H1 (cell line): ENCODE measurements around the gene PARS2. TPM values are rescaled to one million over a fixed set of nuclear protein-coding genes. Genes with fewer than 3 reads are reported as not detected.

Experiments used
- CTCF ChIA-PET: fragments of 300-600 bp; sonication (Branson Sonifier 250); formaldehyde crosslinking; loops from one replicate; lab custom pipeline; 2021; ENCODE audit not compliant: partially characterized antibody; lab: Charles Lee
- POLR2A ChIA-PET: fragments of 300-600 bp; sonication (Branson Sonifier 250); formaldehyde crosslinking; loops from one replicate; lab custom pipeline; 2021; ENCODE audit warnings: inconsistent platforms; ENCODE audit not compliant: partially characterized antibody; lab: Charles Lee
- DNase-seq, 2 experiments: peaks; one replicate each; pipeline versions ENCODE4 v3.0.0 to v3.0.0-alpha.2; 2010 to 2022; ENCODE audit warnings: low spot score in 2 of 2, low read depth in 1 of 2, mixed read lengths in 1 of 2
- FAIRE-seq: peaks from 2 replicates; lab custom pipeline; 2011; peaks lifted over from hg19 to GRCh38; lab: Jason Lieb, UNC
- H2AFZ ChIP-seq: 2 replicates; pipeline ENCODE4 v1.8.1; 2012; ENCODE audit warnings: low read length, inconsistent platforms
- H2AK5ac ChIP-seq: 2 replicates; pipeline ENCODE4 v1.6.1; 2013; ENCODE audit warnings: low read depth, low read length
- H2BK120ac ChIP-seq: replicated peaks from 2 replicates; pipeline ENCODE3; 2013; ENCODE audit warnings: low read depth, low read length, inconsistent platforms
- H2BK12ac ChIP-seq: 2 replicates; pipeline ENCODE4 v1.6.1; 2013; ENCODE audit warnings: low read depth, low read length
- H2BK15ac ChIP-seq: 2 replicates; pipeline ENCODE4 v1.6.1; 2013; ENCODE audit warnings: low read length
- H2BK20ac ChIP-seq: 2 replicates; pipeline ENCODE4 v1.6.1; 2013; ENCODE audit warnings: low read length
- H2BK5ac ChIP-seq: 2 replicates; pipeline ENCODE4 v1.6.1; 2013; ENCODE audit warnings: low read depth, low read length
- H3K14ac ChIP-seq: 2 replicates; pipeline ENCODE4 v1.6.1; 2013; ENCODE audit warnings: inconsistent platforms; ENCODE audit not compliant: insufficient read length
- H3K18ac ChIP-seq: 2 replicates; pipeline ENCODE4 v1.6.1; 2013; ENCODE audit warnings: low read length; ENCODE audit errors: extremely low read depth
- H3K23ac ChIP-seq: 2 replicates; pipeline ENCODE4 v1.6.1; 2013; ENCODE audit warnings: inconsistent platforms; ENCODE audit not compliant: insufficient read length
- H3K23me2 ChIP-seq: 2 replicates; pipeline ENCODE4 v1.6.1; 2013; ENCODE audit warnings: low read depth, low read length
- H3K27ac ChIP-seq: 2 replicates; pipeline ENCODE4 v1.6.1; 2011; ENCODE audit warnings: low read depth, low read length, inconsistent platforms
- H3K27me3 ChIP-seq, 4 experiments: replicated peaks in 1 of 4; 1 replicate in 1 of 4; 2 replicates in 3 of 4; pipeline versions ENCODE4 v1.6.1 to v1.8.1; 2011 to 2013; ENCODE audit warnings: low read length in 3 of 4, mild to moderate bottlenecking in 3 of 4, inconsistent platforms in 2 of 4, mixed read lengths in 2 of 4, moderate library complexity in 1 of 4; ENCODE audit not compliant: control insufficient read depth in 3 of 4, insufficient read depth in 3 of 4; ENCODE audit errors: extremely low read depth in 1 of 4
- H3K36me3 ChIP-seq, 4 experiments: 2 replicates each; pipeline versions ENCODE4 v1.6.1 to v1.8.1; 2011 to 2013; ENCODE audit warnings: mild to moderate bottlenecking in 4 of 4, low read length in 3 of 4, moderate library complexity in 2 of 4, control low read depth in 1 of 4, inconsistent platforms in 1 of 4; ENCODE audit not compliant: insufficient read depth in 4 of 4, control insufficient read depth in 2 of 4
- H3K4ac ChIP-seq: replicated peaks from 2 replicates; pipeline ENCODE3; 2013; ENCODE audit warnings: low read length, low read depth, mixed read lengths, inconsistent platforms; ENCODE audit not compliant: insufficient read length
- H3K4me1 ChIP-seq, 4 experiments: replicated peaks in 1 of 4; 1 replicate in 1 of 4; 2 replicates in 3 of 4; pipeline versions ENCODE4 v1.6.1 to v1.8.1; 2011 to 2013; ENCODE audit warnings: low read length in 3 of 4, inconsistent platforms in 2 of 4, mixed read lengths in 1 of 4; ENCODE audit not compliant: insufficient read depth in 4 of 4, control insufficient read depth in 3 of 4
- H3K4me2 ChIP-seq, 2 experiments: 2 replicates each; pipeline versions ENCODE4 v1.6.1 to v1.8.1; 2011 to 2013; ENCODE audit warnings: low read depth in 2 of 2, low read length in 2 of 2, control low read depth in 1 of 2, inconsistent platforms in 1 of 2, mild to moderate bottlenecking in 1 of 2; ENCODE audit not compliant: insufficient read depth in 1 of 2
- H3K4me3 ChIP-seq, 4 experiments: fragments of 200-600, 300-600 bp in 1 of 4; sonication (generic), shearing (Covaris generic), sonication (Bioruptor Twin) in 1 of 4; 2 replicates each; pipeline versions ENCODE4 v1.5.1 to v1.8.1; 2011 to 2016; ENCODE audit warnings: low read length in 4 of 4, low read depth in 3 of 4, control low read depth in 2 of 4, inconsistent platforms in 2 of 4, mild to moderate bottlenecking in 2 of 4, mixed read lengths in 1 of 4, moderate library complexity in 1 of 4; ENCODE audit not compliant: insufficient read depth in 2 of 4; ENCODE audit errors: extremely low read depth in 1 of 4
- H3K56ac ChIP-seq: replicated peaks from 2 replicates; pipeline ENCODE3; 2013; ENCODE audit warnings: low read depth, mild to moderate bottlenecking, mixed read lengths, low read length, inconsistent platforms; ENCODE audit not compliant: insufficient read length
- H3K79me1 ChIP-seq: 2 replicates; pipeline ENCODE4 v1.6.1; 2013; ENCODE audit warnings: low read depth, low read length, control low read depth
- H3K79me2 ChIP-seq, 2 experiments: 2 replicates each; pipeline versions ENCODE4 v1.6.1 to v1.8.1; 2012 to 2013; ENCODE audit warnings: low read length in 2 of 2, mild to moderate bottlenecking in 2 of 2, inconsistent platforms in 1 of 2; ENCODE audit not compliant: insufficient read depth in 2 of 2, control insufficient read depth in 1 of 2
- H3K9ac ChIP-seq, 4 experiments: replicated peaks in 1 of 4; 1 replicate in 1 of 4; 2 replicates in 3 of 4; pipeline versions ENCODE4 v1.6.1 to v1.8.1; 2011 to 2013; ENCODE audit warnings: low read depth in 3 of 4, low read length in 3 of 4, control low read depth in 2 of 4, mild to moderate bottlenecking in 2 of 4, moderate library complexity in 2 of 4, inconsistent platforms in 1 of 4; ENCODE audit errors: extremely low read depth in 1 of 4
- H3K9me3 ChIP-seq, 2 experiments: 2 replicates each; pipeline versions ENCODE4 v1.6.1 to v1.8.1; 2012 to 2013; ENCODE audit warnings: mild to moderate bottlenecking in 2 of 2, moderate library complexity in 2 of 2, control low read depth in 1 of 2, inconsistent platforms in 1 of 2, low read depth in 1 of 2, low read length in 1 of 2, mixed read lengths in 1 of 2; ENCODE audit not compliant: insufficient read depth in 2 of 2
- H4K20me1 ChIP-seq, 2 experiments: replicated peaks in 1 of 2; 2 replicates each; pipeline versions ENCODE3 to v1.8.1; 2011 to 2013; ENCODE audit warnings: inconsistent platforms in 2 of 2, low read length in 2 of 2, mild to moderate bottlenecking in 1 of 2; ENCODE audit not compliant: insufficient read depth in 2 of 2, control insufficient read depth in 1 of 2
- H4K5ac ChIP-seq: 2 replicates; pipeline ENCODE4 v1.6.1; 2013; ENCODE audit warnings: low read length, low read depth, mixed read lengths, inconsistent platforms; ENCODE audit not compliant: insufficient read length
- H4K8ac ChIP-seq: 2 replicates; pipeline ENCODE4 v1.8.0; 2013; ENCODE audit warnings: mild to moderate bottlenecking, moderate library complexity, low read length, inconsistent platforms; ENCODE audit not compliant: insufficient read depth; ENCODE audit errors: extremely low read depth
- H4K91ac ChIP-seq: replicated peaks from 2 replicates; pipeline ENCODE3; 2013; ENCODE audit warnings: low read length, mixed read lengths, inconsistent platforms; ENCODE audit not compliant: insufficient read length
- BRCA1 ChIP-seq: IDR thresholded peaks from 2 replicates; pipeline ENCODE4 v1.6.1; 2012; ENCODE audit warnings: low read depth, low read length, improper control_type of control experiment
- CBX8 ChIP-seq: fragments of 300-800, 300-1000 bp; sonication (generic); IDR thresholded peaks from 2 replicates; pipeline ENCODE4 v1.7.1; 2016; ENCODE audit warnings: low read depth, low read length, borderline replicate concordance
- EGR1 ChIP-seq: IDR thresholded peaks from 2 replicates; pipeline ENCODE4 v1.6.1; 2011; ENCODE audit warnings: low read depth, low read length, borderline replicate concordance
- EP300 ChIP-seq, 2 experiments: IDR thresholded peaks; 1 replicate in 1 of 2; 2 replicates in 1 of 2; pipeline ENCODE4 v1.6.1; 2011 to 2012; ENCODE audit warnings: low read depth in 2 of 2, low read length in 2 of 2, mild to moderate bottlenecking in 2 of 2, borderline replicate concordance in 1 of 2, inconsistent platforms in 1 of 2, moderate library complexity in 1 of 2
- KDM5A ChIP-seq: fragments of 200-600 bp; IDR thresholded peaks from 2 replicates; pipeline ENCODE4 v1.7.1; 2012; ENCODE audit warnings: mild to moderate bottlenecking, low read length, inconsistent platforms, mixed read lengths
- PHF8 ChIP-seq: fragments of 200-600 bp; sonication (generic); conservative IDR thresholded peaks from 2 replicates; pipeline ENCODE4 v1.7.1; 2012; ENCODE audit warnings: low read depth, mild to moderate bottlenecking, inconsistent platforms, low read length, moderate library complexity
- RBBP5 ChIP-seq: IDR thresholded peaks from 2 replicates; pipeline ENCODE4 v1.7.1; 2012; ENCODE audit warnings: low read depth, mild to moderate bottlenecking, inconsistent platforms, low read length, moderate library complexity, borderline replicate concordance
- SIN3A ChIP-seq, 2 experiments: IDR thresholded peaks in 1 of 2; conservative IDR thresholded peaks in 1 of 2; 2 replicates each; pipeline ENCODE4 v1.6.1; 2011 to 2012; ENCODE audit warnings: low read length in 2 of 2, improper control_type of control experiment in 1 of 2, low read depth in 1 of 2, mild to moderate bottlenecking in 1 of 2
- SIRT6 ChIP-seq: IDR thresholded peaks from one replicate; pipeline ENCODE4 v1.7.1; 2012; ENCODE audit warnings: low read length, inconsistent platforms
- SIX5 ChIP-seq: IDR thresholded peaks from 2 replicates; pipeline ENCODE4 v1.6.1; 2011; ENCODE audit warnings: mild to moderate bottlenecking, low read depth, low read length
- TAF7 ChIP-seq: optimal IDR thresholded peaks from 2 replicates; pipeline ENCODE3; 2011; ENCODE audit warnings: low read depth, mild to moderate bottlenecking, inconsistent platforms, low read length, moderate library complexity, borderline replicate concordance
- TBP ChIP-seq: IDR thresholded peaks from 2 replicates; pipeline ENCODE4 v1.6.1; 2011; ENCODE audit warnings: low read depth, low read length, improper control_type of control experiment
- WGBS, 2 experiments: shearing (Covaris generic) in 1 of 2; methylation state at CpG; one replicate each; pipeline versions ENCODE4 v1.1.6 to v1.1.7; 2013 to 2015; ENCODE audit warnings: low lambda C conversion rate in 2 of 2, mixed read lengths in 2 of 2, inconsistent platforms in 1 of 2, low coverage in 1 of 2, missing lambda C conversion rate in 1 of 2; ENCODE audit not compliant: insufficient replicate concordance in 2 of 2, insufficient coverage in 1 of 2, insufficient read length in 1 of 2; ENCODE audit errors: extremely low coverage in 1 of 2, missing lambda C conversion rate in 1 of 2; 5-methylcytosine and 5-hydroxymethylcytosine counted together
- polyA plus RNA-seq, 7 experiments: library from polyadenylated mRNA; depleted of rRNA in 3 of 7; stranded (reverse) in 5 of 7; unstranded in 2 of 7; fragments of >200 nt in 5 of 7; fragments of 200-250 nt in 2 of 7; gene quantifications; 1 replicate in 5 of 7; 2 replicates in 1 of 7; 4 replicates in 1 of 7; pipeline versions ENCODE4 v1.2.1 to v1.2.3, GENCODE V29; 2011 to 2013; ENCODE audit warnings: missing spikeins in 2 of 7, mixed read lengths in 2 of 7
- total RNA-seq: library from RNA; stranded (reverse); fragmentation: NEBNext Ultra II Directional; extraction: Animal tissue kit (Norgen Biotek cat#: 25700); gene quantifications from 2 replicates; pipeline ENCODE4 v1.2.1, GENCODE V29; 2021
- TF ChIP-seq, protein P1 (sequence below): IDR thresholded peaks from 2 replicates; pipeline ENCODE4 v1.6.1; 2011; ENCODE audit warnings: low read length, improper control_type of control experiment

Gene PARS2
- total and polyA plus RNA-seq, 2 of the 8 experiments (the other 6 are each of a cell fraction or from before 2014, with no cell fraction given), result 8.9 to 10.0 TPM

DNA sequence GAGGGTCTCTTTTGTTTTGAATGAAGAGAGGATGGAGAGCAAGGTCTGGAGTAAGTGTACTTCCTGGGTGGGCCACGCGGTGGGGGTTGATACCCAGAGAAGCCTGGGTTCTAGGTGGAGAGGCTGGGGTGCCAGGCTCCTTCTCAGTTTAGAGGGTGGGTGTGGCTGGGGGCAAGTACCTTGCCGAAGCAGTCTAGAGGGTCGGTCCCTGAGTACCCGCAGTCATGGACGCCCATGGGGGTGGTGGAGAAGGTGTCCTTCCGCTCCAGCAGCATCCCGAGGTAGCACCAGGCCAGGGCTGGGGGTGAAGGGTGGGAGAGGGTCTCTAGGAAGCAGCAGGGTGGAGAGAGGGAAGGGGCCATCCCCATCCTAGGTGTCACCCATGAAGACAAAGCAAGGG lies 22.5 kb upstream of the PARS2 start:
- H4K5ac ChIP-seq, result no peak overlapping the region
- H2AFZ ChIP-seq, result no peak overlapping the region
- no peak overlapping the region for H3K4me2 ChIP-seq
- H2BK120ac ChIP-seq, result no peak overlapping the region
- H4K20me1 ChIP-seq, result no peaks in the 10 kb centered on the region
- no peaks in the 10 kb centered on the region for H3K79me2 ChIP-seq
- no peak overlapping the region for H3K14ac ChIP-seq
- H3K27me3 ChIP-seq, result peaks cover 7 to 11% (median 8%) of the 10 kb centered on the region in 4 experiments; a peak in 6 of 7 replicates
- 91% methylated on average over 8 of the region's 8 CpGs; no CpG with 5 or more reads in 1 of the 2 experiments for WGBS, 2 experiments
- H2BK20ac ChIP-seq, result no peak overlapping the region
- DNase-seq (no peak), FAIRE-seq (no peak)
- no peaks in the 10 kb centered on the region for H3K23me2 ChIP-seq
- H3K36me3 ChIP-seq, result no peaks in the 10 kb centered on the region
- no peak overlapping the region for H3K18ac ChIP-seq
- peaks cover 2 to 11% (median 9%) of the 10 kb centered on the region in 4 experiments for H3K4me1 ChIP-seq
- ChIA-PET CTCF (interaction anchor here (1.0 to 2.3 kb wide), 2 partner anchors 9 to 21 kb away, joined by 3 to 10 read pairs; no protein-coding TSS in a partner anchor), POLR2A (no interaction called here)
- no peak overlapping the region for H2BK15ac ChIP-seq
- no peak overlapping the region for H3K4me3 ChIP-seq
- H2BK5ac ChIP-seq, result no peak overlapping the region
- H3K79me1 ChIP-seq, result no peaks in the 10 kb centered on the region
- H3K9me3 ChIP-seq, result no peaks in the 10 kb centered on the region
- no peak overlapping the region for H2AK5ac ChIP-seq
- H3K9ac ChIP-seq, result no peak overlapping the region
- H4K91ac ChIP-seq, result no peak overlapping the region
- H3K4ac ChIP-seq, result no peak overlapping the region
- no peak overlapping the region for H3K23ac ChIP-seq
- H3K27ac ChIP-seq, result no peak overlapping the region
- H4K8ac ChIP-seq, result no peak overlapping the region
- 0 out of 2 replicates have a peak overlapping the region, but pooled peaks have one; percentile 75 for H2BK12ac ChIP-seq
- no peak overlapping the region for H3K56ac ChIP-seq
- no peak for TF ChIP-seq SIRT6
- TF ChIP-seq SIX5, result no peak
- no peak for TF ChIP-seq KDM5A
- no peak for TF ChIP-seq PHF8
- no peak for TF ChIP-seq CBX8
- no peak for TF ChIP-seq EGR1
- TF ChIP-seq, protein P1, sequence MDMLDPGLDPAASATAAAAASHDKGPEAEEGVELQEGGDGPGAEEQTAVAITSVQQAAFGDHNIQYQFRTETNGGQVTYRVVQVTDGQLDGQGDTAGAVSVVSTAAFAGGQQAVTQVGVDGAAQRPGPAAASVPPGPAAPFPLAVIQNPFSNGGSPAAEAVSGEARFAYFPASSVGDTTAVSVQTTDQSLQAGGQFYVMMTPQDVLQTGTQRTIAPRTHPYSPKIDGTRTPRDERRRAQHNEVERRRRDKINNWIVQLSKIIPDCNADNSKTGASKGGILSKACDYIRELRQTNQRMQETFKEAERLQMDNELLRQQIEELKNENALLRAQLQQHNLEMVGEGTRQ, result no peak
- TF ChIP-seq EP300 (IDR thresholded peaks at IDR 0.05; ENCODE audit: borderline replicate concordance in 1 of 2, low read depth in 2 of 2, low read length in 2 of 2), result no peak
- no peak for TF ChIP-seq TAF7
- no peak for TF ChIP-seq SIN3A (conservative IDR thresholded peaks at IDR 0.05 in 1 of 2, IDR thresholded peaks at IDR 0.05 in 1 of 2; ENCODE audit: low read depth in 1 of 2, low read length in 2 of 2)
- no peak for TF ChIP-seq TBP
- TF ChIP-seq RBBP5, result no peak
- TF ChIP-seq BRCA1, result no peak
